Small intestine (tissue), 7 donors: ENCODE data around the gene COMMD4. TPM values are rescaled to one million over a fixed set of nuclear protein-coding genes. Genes with fewer than 3 reads are reported as not detected.
A peak's percentile ranks its signal among the peaks of the same experiment; 100 is the strongest.
"Not testable (repeated sequence)": the region's sequence is repeated elsewhere in the genome, so short reads cannot be mapped to it uniquely, and the experiment has no call there.

Experiments used
- DNase-seq, 2 donors: peaks; one replicate each; pipeline versions ENCODE4 v3.0.0 to v3.0.0-alpha.2; 2013
- FAIRE-seq: peaks from 2 replicates; lab custom pipeline; 2012; peaks lifted over from hg19 to GRCh38; lab: Jason Lieb, UNC
- H3K27ac ChIP-seq, 3 donors: one replicate each; pipeline ENCODE4 v1.5.1; 2013; ENCODE audit warnings: low read length in 2 of 3, mild to moderate bottlenecking in 2 of 3, control low read depth in 1 of 3, inconsistent platforms in 1 of 3, low read depth in 1 of 3, moderate library complexity in 1 of 3
- H3K27me3 ChIP-seq, 3 donors: one replicate each; pipeline ENCODE4 v1.6.1; 2013; ENCODE audit warnings: low read length in 3 of 3, inconsistent platforms in 1 of 3; ENCODE audit not compliant: control insufficient read depth in 3 of 3, insufficient read depth in 3 of 3
- H3K36me3 ChIP-seq, 3 donors: one replicate each; pipeline ENCODE4 v1.6.1; 2013; ENCODE audit warnings: low read length in 3 of 3, inconsistent platforms in 1 of 3, low read depth in 1 of 3, mild to moderate bottlenecking in 1 of 3, moderate library complexity in 1 of 3; ENCODE audit not compliant: control insufficient read depth in 3 of 3, insufficient read depth in 2 of 3
- H3K4me1 ChIP-seq, 3 donors: one replicate each; pipeline ENCODE4 v1.6.1; 2013; ENCODE audit warnings: low read length in 2 of 3, inconsistent platforms in 1 of 3, low read depth in 1 of 3, mild to moderate bottlenecking in 1 of 3, moderate library complexity in 1 of 3; ENCODE audit not compliant: control insufficient read depth in 3 of 3, insufficient read depth in 2 of 3
- H3K4me3 ChIP-seq, 3 donors: one replicate each; pipeline ENCODE4 v1.5.1; 2013; ENCODE audit warnings: low read length in 3 of 3, control low read depth in 1 of 3, inconsistent platforms in 1 of 3, low read depth in 1 of 3, mild to moderate bottlenecking in 1 of 3, moderate library complexity in 1 of 3
- H3K9me3 ChIP-seq, 2 donors: one replicate each; pipeline ENCODE4 v1.6.1; 2013; ENCODE audit warnings: low read depth in 1 of 2, low read length in 1 of 2; ENCODE audit not compliant: control insufficient read depth in 2 of 2, insufficient read depth in 1 of 2
- WGBS, 3 donors: extraction: QIAGEN DNeasy Blood & Tissue Kit; methylation state at CpG; one replicate each; pipeline ENCODE4 v1.1.7; 2013; 5-methylcytosine and 5-hydroxymethylcytosine counted together
- polyA plus RNA-seq, 4 donors: library from polyadenylated mRNA; stranded (reverse) in 3 of 4; unstranded in 1 of 4; fragments of 200-250 nt in 3 of 4; fragments of 120-200 nt in 1 of 4; gene quantifications; one replicate each; pipeline versions ENCODE4 v1.2.1 to v1.2.3, GENCODE V29; 2013
- donor health status: healthy with polysubstance abuse.
- donor health status: control.
- donor health status: control.
- donor health status: Bipolar disorder and iron deficiency.
- donor health status: healthy.

The COMMD4 gene
- polyA plus RNA-seq, 4 donors = 88.1 to 177 (median 114) TPM

DNA sequence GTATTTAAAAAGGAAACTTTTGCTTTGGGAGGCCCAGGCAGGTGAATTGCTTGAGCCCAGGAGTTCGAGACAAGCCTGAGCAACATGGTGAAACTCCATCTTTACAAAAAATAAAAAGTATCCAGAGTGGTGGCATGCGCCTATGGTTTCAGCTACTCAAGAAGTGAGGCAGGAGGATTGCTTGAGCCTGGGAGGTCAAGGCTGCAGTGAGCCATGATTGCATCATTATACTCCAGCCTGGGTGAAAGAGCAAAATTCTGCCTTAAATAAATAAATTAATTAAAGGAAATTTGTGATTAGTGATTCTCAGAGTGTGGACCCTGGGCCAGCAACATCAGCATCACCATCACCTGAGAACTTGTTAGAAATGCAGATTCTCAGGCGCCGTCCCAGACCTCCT, 9.9 kb upstream of the COMMD4 start:
- no peak for DNase-seq
- no peak overlapping the region for H3K4me3 ChIP-seq
- H3K4me1 ChIP-seq = peaks cover 0 to 16% (median 0%) of the 10 kb centered on the region in 3 donors
- no peak overlapping the region for H3K27ac ChIP-seq
- no peak for FAIRE-seq
- H3K9me3 ChIP-seq = no peaks in the 10 kb centered on the region
- no peaks in the 10 kb centered on the region for H3K36me3 ChIP-seq
- H3K27me3 ChIP-seq = no peaks in the 10 kb centered on the region
- WGBS, 3 donors = 92 to 97% (median 95%) methylated on average over 4 of the region's 4 CpGs

DNA sequence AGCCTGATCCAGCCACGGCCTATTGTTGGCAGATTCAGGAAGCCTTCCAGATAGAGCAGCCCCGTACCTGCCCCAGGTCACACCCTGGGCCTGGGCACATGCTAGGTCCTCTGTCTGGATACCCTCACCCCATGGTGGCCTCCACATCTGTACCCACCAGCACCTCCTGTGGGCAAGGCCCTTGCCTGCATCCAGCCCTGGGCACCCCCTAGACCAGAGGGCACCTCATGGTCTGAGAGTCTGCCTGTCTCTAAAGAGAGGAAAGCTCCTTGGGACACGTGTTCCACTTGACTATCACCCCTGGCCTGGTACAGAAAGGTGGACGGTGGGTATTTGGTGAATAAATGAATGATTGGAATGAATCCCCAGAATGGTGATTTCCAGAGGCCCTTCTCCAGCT, 8.9 kb upstream of the COMMD4 start:
- Histone ChIP-seq H3K9me3 (no peaks in the 10 kb centered on the region), H3K4me3 (no peak overlapping the region), H3K4me1 (peaks cover 0 to 16% (median 0%) of the 10 kb centered on the region in 3 donors), H3K27ac (no peak overlapping the region), H3K27me3 (no peaks in the 10 kb centered on the region), H3K36me3 (no peaks in the 10 kb centered on the region)
- WGBS, 3 donors = 84 to 86% (median 84%) methylated on average over 4 of the region's 4 CpGs
- FAIRE-seq = no peak
- DNase-seq = no peak

DNA sequence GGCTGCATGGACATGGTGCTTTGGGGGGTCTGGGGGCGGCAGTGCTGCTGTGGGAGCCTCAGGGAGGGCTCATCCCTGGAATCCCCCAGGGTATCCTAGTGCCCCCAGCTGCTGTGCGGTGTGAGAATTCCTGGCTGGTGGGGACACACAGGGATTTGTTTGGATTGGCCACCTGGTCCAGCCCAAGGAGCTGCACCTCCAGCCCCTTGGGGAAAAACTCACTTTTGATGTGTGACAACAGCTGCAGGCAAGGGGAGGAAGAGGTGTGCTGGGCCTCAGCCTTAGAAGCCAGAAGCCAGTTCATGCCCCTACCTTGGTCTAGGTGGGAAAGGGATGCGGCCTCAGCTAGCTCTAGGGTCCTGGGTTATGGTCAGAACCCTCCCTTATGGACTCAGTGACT, 8.4 kb upstream of the COMMD4 start:
- Histone ChIP-seq H3K36me3 (no peaks in the 10 kb centered on the region), H3K27ac (no peak overlapping the region), H3K27me3 (no peaks in the 10 kb centered on the region), H3K4me1 (peaks cover 0 to 16% (median 0%) of the 10 kb centered on the region in 3 donors), H3K9me3 (no peaks in the 10 kb centered on the region), H3K4me3 (no peak overlapping the region)
- 81 to 90% (median 82%) methylated on average over 3 of the region's 3 CpGs for WGBS, 3 donors
- DNase-seq (no peak), FAIRE-seq (no peak)

- WGBS, 3 donors = 70 to 78% (median 71%) methylated on average over 10 of the region's 10 CpGs
- Histone ChIP-seq H3K4me3 (no peak overlapping the region), H3K27ac (no peak overlapping the region), H3K36me3 (no peaks in the 10 kb centered on the region), H3K4me1 (peaks cover 0 to 10% (median 0%) of the 10 kb centered on the region in 3 donors), H3K27me3 (no peaks in the 10 kb centered on the region), H3K9me3 (no peaks in the 10 kb centered on the region)
- FAIRE-seq = no peak
- DNase-seq = no peak
Observed at GRCh38 chr15:75328493-75329314, 7.2 kb upstream of the COMMD4 start.

DNA sequence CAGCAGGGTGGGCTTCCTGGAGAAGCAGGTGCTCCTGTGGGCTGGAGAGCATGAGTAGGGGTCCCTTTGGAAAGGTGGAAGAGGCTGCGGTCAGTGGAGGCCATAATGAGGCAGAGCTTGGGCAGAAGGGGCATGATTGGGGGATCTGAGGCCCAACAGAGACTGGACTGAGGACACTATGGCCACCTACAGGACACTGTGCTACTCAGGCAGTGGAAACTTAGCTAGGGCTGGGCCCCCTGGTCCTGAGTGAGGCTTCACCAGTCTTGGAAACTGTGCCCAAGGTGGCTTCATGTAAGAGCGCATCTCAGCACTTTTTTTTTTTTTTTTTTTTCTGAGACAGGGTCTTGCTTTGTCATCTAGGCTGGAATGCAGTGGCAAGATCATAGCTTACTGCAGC, 6.3 kb upstream of the COMMD4 start:
- no peak for FAIRE-seq
- 91 to 100% (median 94%) methylated on average over 2 of the region's 2 CpGs for WGBS, 3 donors
- H3K27me3 ChIP-seq = no peaks in the 10 kb centered on the region

GRCh38 chr15:75332093-75332492, 3.8 kb upstream of the COMMD4 start:
- H3K4me3 ChIP-seq, H3K36me3 ChIP-seq, H3K4me1 ChIP-seq, DNase-seq, FAIRE-seq, H3K9me3 ChIP-seq, H3K27ac ChIP-seq, H3K27me3 ChIP-seq: not testable (repeated sequence)
- 40 to 70% (median 58%) methylated on average over 7 of the region's 7 CpGs for whole genome bisulfite sequencing, 3 donors

More for the DNA sequence above, 6.3 kb upstream of the COMMD4 start:
- Histone ChIP-seq H3K4me3 (no peak overlapping the region), H3K36me3 (no peaks in the 10 kb centered on the region), H3K27ac (no peak overlapping the region), H3K9me3 (no peaks in the 10 kb centered on the region), H3K4me1 (peaks cover 0 to under 1% (median 0%) of the 10 kb centered on the region in 3 donors)
- DNase-seq = no peak

DNA sequence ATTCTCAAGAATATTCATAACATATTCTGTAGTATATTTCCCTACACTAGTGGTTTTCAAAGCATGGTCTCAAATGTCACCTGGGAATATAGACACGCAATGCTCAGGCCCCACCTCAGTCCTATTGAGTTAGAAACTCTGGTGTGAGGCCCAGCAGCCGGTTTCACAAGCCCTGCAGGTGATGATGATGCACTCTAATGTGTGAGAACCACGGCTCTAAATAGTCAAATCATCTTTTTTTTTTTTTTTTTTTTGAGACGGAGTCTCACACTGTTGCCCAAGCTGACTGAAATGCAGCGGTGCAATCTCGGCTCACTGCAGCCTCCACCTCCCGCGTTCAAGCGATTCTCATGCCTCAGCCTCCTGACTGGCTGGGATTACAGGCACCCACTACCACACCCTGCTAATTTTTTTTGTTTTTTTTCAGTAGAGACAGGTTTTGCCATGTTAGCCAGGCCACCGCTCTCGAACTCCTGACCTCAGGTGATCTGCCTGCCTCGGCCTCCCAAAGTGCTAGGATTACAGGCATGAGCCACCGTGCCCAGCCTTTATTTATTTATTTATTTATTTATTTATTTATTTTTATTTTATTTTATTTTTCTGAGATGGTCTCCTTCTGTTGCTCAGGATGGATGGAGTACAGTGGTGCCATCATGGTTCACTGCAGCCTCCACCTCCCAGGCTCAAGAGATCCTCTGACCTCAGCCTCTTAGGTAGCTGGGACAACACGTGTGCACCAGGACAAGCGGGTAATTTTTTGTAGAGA, 2.0 kb upstream of the COMMD4 start:
- H3K4me1 ChIP-seq, DNase-seq, H3K36me3 ChIP-seq, FAIRE-seq, H3K9me3 ChIP-seq, H3K27me3 ChIP-seq, H3K27ac ChIP-seq, H3K4me3 ChIP-seq: not testable (repeated sequence)
- 87 to 90% (median 89%) methylated on average over 14 to 15 of the region's 15 CpGs for WGBS, 3 donors

GRCh38 chr15:75335313-75335704, 554 bp upstream of the COMMD4 start:
- DNase-seq = no peak
- Histone ChIP-seq H3K27ac (peak overlapping the region in 1 of 3 donors; percentile 11), H3K4me3 (peak overlapping the region in 2 of 3 donors; percentile 79 to 82), H3K36me3 (peaks cover 0 to 19% (median 0%) of the 10 kb centered on the region in 3 donors), H3K27me3 (no peaks in the 10 kb centered on the region), H3K9me3 (no peaks in the 10 kb centered on the region), H3K4me1 (no peaks in the 10 kb centered on the region)
- no peak for FAIRE-seq
- WGBS, 3 donors = 25 to 37% (median 34%) methylated on average over 3 of the region's 3 CpGs
